CD4-positive, alpha-beta T cell (primary cell): ENCODE measurements around the gene STAMBPL1. TPM values are rescaled to one million over a fixed set of nuclear protein-coding genes. Genes with fewer than 3 reads are reported as not detected.

Source experiments
- ATAC-seq: fragments of 200-7000 bp; cut with Tn5 transposase; one replicate; pipeline ENCODE4 v1.10.0; 2022; ENCODE audit warnings: mild to moderate bottlenecking; ENCODE audit not compliant: poor library complexity
- CTCF ChIA-PET: fragments of 350-600 bp; sonication (Branson Sonifier 250); formaldehyde crosslinking; loops from one replicate; lab custom pipeline; 2021; ENCODE audit warnings: antibody characterized with exemption, inconsistent platforms; lab: Charles Lee
- POLR2A ChIA-PET: fragments of 350-600 bp; sonication (Branson Sonifier 250); formaldehyde crosslinking; loops from one replicate; lab custom pipeline; 2021; ENCODE audit warnings: antibody characterized with exemption, inconsistent platforms; lab: Charles Lee
- DNase-seq, 14 experiments: peaks; one replicate each; pipeline ENCODE4 v3.0.0-alpha.2; 2013 to 2020; ENCODE audit warnings: mixed read lengths in 2 of 14
- H3K27ac ChIP-seq, 2 donors: one replicate each; pipeline versions ENCODE4 v1.5.1 to v1.7.0; 2013; ENCODE audit warnings: low read length in 2 of 2, low read depth in 1 of 2, mild to moderate bottlenecking in 1 of 2
- H3K27me3 ChIP-seq, 2 experiments: 1 replicate in 1 of 2; 2 replicates in 1 of 2; pipeline versions ENCODE4 v1.6.1 to v1.7.0; 2013; ENCODE audit warnings: low read length in 2 of 2, control low read depth in 1 of 2, mild to moderate bottlenecking in 1 of 2, moderate library complexity in 1 of 2; ENCODE audit not compliant: insufficient read depth in 2 of 2, control insufficient read depth in 1 of 2
- H3K36me3 ChIP-seq: one replicate; pipeline ENCODE4 v1.6.1; 2013; ENCODE audit warnings: low read length, control low read depth; ENCODE audit not compliant: insufficient read depth
- H3K4me1 ChIP-seq: one replicate; pipeline ENCODE4 v1.6.1; 2013; ENCODE audit warnings: low read length, control low read depth; ENCODE audit not compliant: insufficient read depth
- H3K4me3 ChIP-seq: one replicate; pipeline ENCODE4 v1.5.1; 2013; ENCODE audit warnings: mild to moderate bottlenecking, low read length, moderate library complexity
- H3K9me3 ChIP-seq, 2 experiments: 1 replicate in 1 of 2; 2 replicates in 1 of 2; pipeline versions ENCODE4 v1.6.1 to v1.7.0; 2013; ENCODE audit warnings: low read length in 2 of 2, mild to moderate bottlenecking in 2 of 2, control low read depth in 1 of 2, moderate library complexity in 1 of 2; ENCODE audit not compliant: control insufficient read depth in 1 of 2, insufficient read depth in 1 of 2
- H3K27ac Mint-ChIP-seq: one replicate; pipeline ENCODE4 v1.8.0; 2020; ENCODE audit warnings: mixed read lengths
- H3K27me3 Mint-ChIP-seq: one replicate; pipeline ENCODE4 v1.8.0; 2021; ENCODE audit warnings: mixed read lengths
- H3K36me3 Mint-ChIP-seq: one replicate; pipeline ENCODE4 v1.8.0; 2021; ENCODE audit warnings: low read depth, mixed read lengths
- H3K4me1 Mint-ChIP-seq: one replicate; pipeline ENCODE4 v1.8.0; 2021; ENCODE audit warnings: low read depth, mixed read lengths
- H3K4me3 Mint-ChIP-seq: one replicate; pipeline ENCODE4 v1.8.0; 2020; ENCODE audit warnings: mild to moderate bottlenecking, mixed read lengths
- H3K9me3 Mint-ChIP-seq: one replicate; pipeline ENCODE4 v1.8.0; 2020; ENCODE audit warnings: mixed read lengths
- intact Hi-C, 2 experiments: fragments of 100-400 bp; cut with DNase I in 1 of 2; cut with micrococcal nuclease in 1 of 2; formaldehyde crosslinking; loops; one replicate each; pipeline versions ENCODE4 v1.15.1 to v1.9.0; 2023 to 2025; cut with DNase I, micrococcal nuclease
- total RNA-seq, 174 experiments: library from RNA in 2 of 174; stranded (reverse) in 2 of 174; gene quantifications; one replicate each; pipeline ENCODE4 v1.2.3 and lab custom pipeline; 2021 to 2026
- TF ChIP-seq, protein P1 (sequence below): fragments of 200-600 bp; IDR thresholded peaks from one replicate; pipeline ENCODE4 v1.8.0; 2022; ENCODE audit warnings: antibody characterized with exemption, mild to moderate bottlenecking

STAMBPL1 gene
- total RNA-seq, 2 experiments from 2014 or later = 23.7 to 26.7 TPM

GRCh38 chr10:88877298-88877697 is 2.7 kb upstream of the STAMBPL1 start:
- Histone ChIP-seq H3K4me3 (no peak overlapping the region), H3K9me3 (no peaks in the 10 kb centered on the region), H3K36me3 (no peaks in the 10 kb centered on the region), H3K27ac (no peak overlapping the region), H3K4me1 (peaks cover 21% of the 10 kb centered on the region), H3K27me3 (no peaks in the 10 kb centered on the region)
- Mint-ChIP-seq H3K4me1 (peaks cover 41% of the 10 kb centered on the region), H3K4me3 (no peak overlapping the region), H3K27ac (no peak overlapping the region), H3K36me3 (peaks cover 25% of the 10 kb centered on the region), H3K27me3 (no peaks in the 10 kb centered on the region), H3K9me3 (no peaks in the 10 kb centered on the region)
- DNase-seq (no peak), ATAC-seq (no peak)
- TF ChIP-seq, protein P1, sequence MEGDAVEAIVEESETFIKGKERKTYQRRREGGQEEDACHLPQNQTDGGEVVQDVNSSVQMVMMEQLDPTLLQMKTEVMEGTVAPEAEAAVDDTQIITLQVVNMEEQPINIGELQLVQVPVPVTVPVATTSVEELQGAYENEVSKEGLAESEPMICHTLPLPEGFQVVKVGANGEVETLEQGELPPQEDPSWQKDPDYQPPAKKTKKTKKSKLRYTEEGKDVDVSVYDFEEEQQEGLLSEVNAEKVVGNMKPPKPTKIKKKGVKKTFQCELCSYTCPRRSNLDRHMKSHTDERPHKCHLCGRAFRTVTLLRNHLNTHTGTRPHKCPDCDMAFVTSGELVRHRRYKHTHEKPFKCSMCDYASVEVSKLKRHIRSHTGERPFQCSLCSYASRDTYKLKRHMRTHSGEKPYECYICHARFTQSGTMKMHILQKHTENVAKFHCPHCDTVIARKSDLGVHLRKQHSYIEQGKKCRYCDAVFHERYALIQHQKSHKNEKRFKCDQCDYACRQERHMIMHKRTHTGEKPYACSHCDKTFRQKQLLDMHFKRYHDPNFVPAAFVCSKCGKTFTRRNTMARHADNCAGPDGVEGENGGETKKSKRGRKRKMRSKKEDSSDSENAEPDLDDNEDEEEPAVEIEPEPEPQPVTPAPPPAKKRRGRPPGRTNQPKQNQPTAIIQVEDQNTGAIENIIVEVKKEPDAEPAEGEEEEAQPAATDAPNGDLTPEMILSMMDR = no peak
- POLR2A ChIA-PET = no interaction called here
- CTCF ChIA-PET = interaction anchor here (1.1 kb wide), 1 partner anchor 55 kb away, joined by 4 read pairs; no protein-coding TSS in a partner anchor
- intact Hi-C loops = loop anchor here in 1 of 2 experiments (5.0 kb wide), 1 partner anchor 40 kb away; no protein-coding TSS in a partner anchor

DNA sequence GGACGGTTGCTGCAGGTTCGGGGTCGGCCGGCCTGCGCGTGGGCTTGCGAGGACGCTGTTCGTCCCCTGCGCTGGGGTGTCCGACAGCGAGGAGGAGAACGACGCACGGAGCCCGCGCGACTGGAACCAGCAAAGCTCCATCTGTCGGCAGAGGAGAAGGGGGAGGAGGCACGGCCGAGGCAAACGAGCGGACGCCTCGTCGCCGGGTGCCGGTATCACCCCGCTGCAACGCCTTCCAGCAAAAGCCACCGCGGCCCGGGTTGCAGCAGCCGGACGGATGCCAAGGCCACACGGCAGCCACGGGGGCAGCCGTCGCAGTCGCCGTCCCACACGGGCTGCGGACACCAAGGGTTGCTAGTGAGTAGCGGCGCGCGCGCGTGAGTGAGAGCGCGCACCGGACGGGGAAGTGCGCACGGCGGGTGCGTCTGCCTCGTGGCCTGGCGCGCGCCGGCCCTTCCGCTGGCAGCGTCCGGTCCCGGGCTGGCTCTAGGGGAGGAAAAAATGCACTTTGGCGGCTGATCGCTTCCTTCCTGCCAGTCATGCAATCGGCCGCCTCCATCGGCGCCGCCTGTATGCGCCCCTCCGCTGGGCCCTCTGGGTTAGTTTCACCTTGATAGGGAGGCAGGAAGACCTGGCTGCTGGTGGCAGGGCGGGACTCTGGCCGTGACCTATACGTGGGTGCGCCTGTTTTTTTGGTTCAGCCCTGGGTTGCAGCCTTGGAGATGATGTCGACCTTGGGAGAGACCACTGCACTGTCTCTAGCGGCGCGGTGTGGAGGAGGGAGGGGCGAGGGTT is 434 bp downstream of the STAMBPL1 start:
- intact Hi-C loops = loop anchor here in 1 of 2 experiments (1.0 kb wide), 1 partner anchor 45 kb away; no protein-coding TSS in a partner anchor
- peak overlapping the region; percentile 84 for H3K4me3 ChIP-seq

GRCh38 chr10:88881320-88881719 is 1.3 kb downstream of the STAMBPL1 start:
- peaks cover 25% of the 10 kb centered on the region for H3K4me1 ChIP-seq
- intact Hi-C loops = loop anchor here in 1 of 2 experiments (1.0 kb wide), 1 partner anchor 46 kb away; no protein-coding TSS in a partner anchor
- no peak for ATAC-seq

More for the DNA sequence above, 434 bp downstream of the STAMBPL1 start:
- peaks cover 73% of the 10 kb centered on the region for H3K4me1 Mint-ChIP-seq
- ChIA-PET POLR2A (interaction anchor here (0.7 to 3.5 kb wide), 37 partner anchors 8 to 1018 kb away, joined by 3 to 33 read pairs (median 5); partner anchors contain the start of genes ANKRD22, CH25H, FAS and IFIT2), CTCF (interaction anchor here (0.6 to 1.3 kb wide), 7 partner anchors 43 to 926 kb away, joined by 3 to 4 read pairs (median 3); partner anchors contain the start of gene FAS)
- TF ChIP-seq, protein P1 = peak; percentile 15
- H3K4me1 ChIP-seq = peaks cover 25% of the 10 kb centered on the region
- H3K27me3 ChIP-seq = no peaks in the 10 kb centered on the region
- H3K4me3 Mint-ChIP-seq = peak overlapping the region; percentile 99
- ATAC-seq = peak; percentile 72
- H3K36me3 Mint-ChIP-seq = peaks cover 34% of the 10 kb centered on the region
- H3K9me3 ChIP-seq = no peaks in the 10 kb centered on the region
- H3K36me3 ChIP-seq = no peaks in the 10 kb centered on the region
- peak overlapping the region; percentile 76 to 77 for H3K27ac ChIP-seq
- peak; percentile 53 to 86 (median 64) for DNase-seq
- H3K9me3 Mint-ChIP-seq = no peaks in the 10 kb centered on the region
- peak overlapping the region; percentile 91 for H3K27ac Mint-ChIP-seq
- H3K27me3 Mint-ChIP-seq = no peaks in the 10 kb centered on the region

More at GRCh38 chr10:88881320-88881719, 1.3 kb downstream of the STAMBPL1 start:
- H3K9me3 Mint-ChIP-seq = no peaks in the 10 kb centered on the region
- H3K4me1 Mint-ChIP-seq = peaks cover 80% of the 10 kb centered on the region
- H3K27me3 ChIP-seq = no peaks in the 10 kb centered on the region
- CTCF ChIA-PET = interaction anchor here (0.8 to 1.1 kb wide), 2 partner anchors 45 to 927 kb away, joined by 3 read pairs; no protein-coding TSS in a partner anchor
- H3K4me3 ChIP-seq = peak overlapping the region; percentile 84
- DNase-seq = peak in 3 of 14 experiments; percentile 13 to 34 (median 26)
- peaks cover 34% of the 10 kb centered on the region for H3K36me3 Mint-ChIP-seq
- no peaks in the 10 kb centered on the region for H3K36me3 ChIP-seq
- H3K4me3 Mint-ChIP-seq = peak overlapping the region; percentile 99
- POLR2A ChIA-PET = interaction anchor here (0.6 to 3.5 kb wide), 11 partner anchors 14 to 422 kb away, joined by 3 to 33 read pairs (median 4); partner anchors contain the start of genes FAS and LIPA
- TF ChIP-seq, protein P1 = no peak
- H3K27ac Mint-ChIP-seq = peak overlapping the region; percentile 91
- H3K9me3 ChIP-seq = no peaks in the 10 kb centered on the region
- no peaks in the 10 kb centered on the region for H3K27me3 Mint-ChIP-seq
- peak overlapping the region; percentile 76 to 77 for H3K27ac ChIP-seq
